ENCODE results near the gene RFNG. TPM values are rescaled to one million over a fixed set of nuclear protein-coding genes. Genes with fewer than 3 reads are reported as not detected.

Gene RFNG
- total and polyA plus RNA-seq, 2 of the 13 experiments (the other 11 are each of a cell fraction or from before 2014, with no cell fraction given) = 61.4 to 64.0 TPM

DNA sequence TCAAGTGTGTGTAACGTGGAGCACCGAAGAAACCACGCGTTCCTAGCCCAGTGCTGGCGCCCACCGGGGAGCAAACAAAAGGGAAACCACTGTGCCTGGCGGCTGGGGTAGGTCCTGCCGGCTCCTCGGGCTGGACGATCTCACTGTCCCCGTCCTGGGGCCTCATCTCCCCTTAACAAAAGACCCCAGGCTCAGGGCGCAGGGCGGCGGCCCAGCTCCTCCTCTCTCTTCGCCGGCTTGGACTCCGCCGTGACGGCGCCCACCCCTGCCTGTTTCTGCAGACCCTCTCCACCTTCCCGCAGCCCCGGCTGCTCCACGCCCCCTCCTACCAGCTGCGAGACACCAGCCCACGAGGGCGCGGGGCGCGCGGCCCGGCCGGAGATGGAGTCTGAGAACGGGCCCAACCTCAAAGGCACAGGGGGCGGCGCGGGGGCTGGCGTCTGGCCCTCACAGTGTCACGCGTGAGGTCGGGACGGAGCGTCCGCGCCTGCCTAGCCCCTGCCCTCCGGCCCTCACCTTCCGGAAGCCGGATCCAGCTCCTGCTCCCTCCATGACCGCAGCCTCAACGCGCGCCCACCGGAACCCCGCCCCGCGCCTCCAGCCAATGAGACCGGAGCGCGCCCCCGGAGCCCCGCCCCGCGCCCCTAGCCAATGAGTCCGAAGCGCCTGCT is 29.2 kb downstream of the RFNG start, which contains the start of gene CENPX (continued):
- TF ChIP-seq STAT6 (CRISPR knock-in tag; IDR thresholded peaks at IDR 0.05; ENCODE audit: borderline replicate concordance) = 0 out of 2 replicates have a peak, but pooled peaks have one; percentile 62
- no peak for TF ChIP-seq ZNF17 (CRISPR knock-in tag; IDR thresholded peaks at IDR 0.05)
- no peak for TF ChIP-seq CCDC6 (CRISPR knock-in tag; IDR thresholded peaks at IDR 0.05)
- TF ChIP-seq ZNF564 (CRISPR knock-in tag; IDR thresholded peaks at IDR 0.05) = no peak
- peak; percentile 68 for TF ChIP-seq JUN (CRISPR knock-in tag; IDR thresholded peaks at IDR 0.05)
- no peak for TF ChIP-seq DRAP1 (CRISPR knock-in tag; IDR thresholded peaks at IDR 0.05)
- peak; percentile 55; the same call in 1 of the 2 replicates for TF ChIP-seq ZBTB20 (CRISPR knock-in tag; IDR thresholded peaks at IDR 0.05; ENCODE audit: borderline replicate concordance, low read depth)
- TF ChIP-seq, protein P1, sequence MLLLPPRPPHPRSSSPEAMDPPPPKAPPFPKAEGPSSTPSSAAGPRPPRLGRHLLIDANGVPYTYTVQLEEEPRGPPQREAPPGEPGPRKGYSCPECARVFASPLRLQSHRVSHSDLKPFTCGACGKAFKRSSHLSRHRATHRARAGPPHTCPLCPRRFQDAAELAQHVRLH (CRISPR knock-in tag; IDR thresholded peaks at IDR 0.05; ENCODE audit: borderline replicate concordance, low read depth) = 0 out of 2 replicates have a peak, but pooled peaks have one; percentile 19
- TF ChIP-seq ZNF225 (CRISPR knock-in tag; IDR thresholded peaks at IDR 0.05) = no peak
- 0 out of 2 replicates have a peak, but pooled peaks have one; percentile 30 for TF ChIP-seq ARNTL (CRISPR knock-in tag; IDR thresholded peaks at IDR 0.05)
- TF ChIP-seq KDM3A (CRISPR knock-in tag; IDR thresholded peaks at IDR 0.05; ENCODE audit: low read depth) = peak; percentile 39; the same call in 1 of the 2 replicates
- TF ChIP-seq, protein P2, sequence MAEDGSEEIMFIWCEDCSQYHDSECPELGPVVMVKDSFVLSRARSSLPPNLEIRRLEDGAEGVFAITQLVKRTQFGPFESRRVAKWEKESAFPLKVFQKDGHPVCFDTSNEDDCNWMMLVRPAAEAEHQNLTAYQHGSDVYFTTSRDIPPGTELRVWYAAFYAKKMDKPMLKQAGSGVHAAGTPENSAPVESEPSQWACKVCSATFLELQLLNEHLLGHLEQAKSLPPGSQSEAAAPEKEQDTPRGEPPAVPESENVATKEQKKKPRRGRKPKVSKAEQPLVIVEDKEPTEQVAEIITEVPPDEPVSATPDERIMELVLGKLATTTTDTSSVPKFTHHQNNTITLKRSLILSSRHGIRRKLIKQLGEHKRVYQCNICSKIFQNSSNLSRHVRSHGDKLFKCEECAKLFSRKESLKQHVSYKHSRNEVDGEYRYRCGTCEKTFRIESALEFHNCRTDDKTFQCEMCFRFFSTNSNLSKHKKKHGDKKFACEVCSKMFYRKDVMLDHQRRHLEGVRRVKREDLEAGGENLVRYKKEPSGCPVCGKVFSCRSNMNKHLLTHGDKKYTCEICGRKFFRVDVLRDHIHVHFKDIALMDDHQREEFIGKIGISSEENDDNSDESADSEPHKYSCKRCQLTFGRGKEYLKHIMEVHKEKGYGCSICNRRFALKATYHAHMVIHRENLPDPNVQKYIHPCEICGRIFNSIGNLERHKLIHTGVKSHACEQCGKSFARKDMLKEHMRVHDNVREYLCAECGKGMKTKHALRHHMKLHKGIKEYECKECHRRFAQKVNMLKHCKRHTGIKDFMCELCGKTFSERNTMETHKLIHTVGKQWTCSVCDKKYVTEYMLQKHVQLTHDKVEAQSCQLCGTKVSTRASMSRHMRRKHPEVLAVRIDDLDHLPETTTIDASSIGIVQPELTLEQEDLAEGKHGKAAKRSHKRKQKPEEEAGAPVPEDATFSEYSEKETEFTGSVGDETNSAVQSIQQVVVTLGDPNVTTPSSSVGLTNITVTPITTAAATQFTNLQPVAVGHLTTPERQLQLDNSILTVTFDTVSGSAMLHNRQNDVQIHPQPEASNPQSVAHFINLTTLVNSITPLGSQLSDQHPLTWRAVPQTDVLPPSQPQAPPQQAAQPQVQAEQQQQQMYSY (CRISPR knock-in tag; IDR thresholded peaks at IDR 0.05) = peak; percentile 81
